DMS53 (cell line): ENCODE data around the gene PDLIM4.

Experiments used
- DNase-seq: peaks from one replicate; lab custom pipeline; 2025; lab: John Stamatoyannopoulos, UW

The PDLIM4 gene

GRCh38 chr5:132257131-132258101 lies at the start of gene PDLIM4:
Gene PDLIM4 (plus strand): TSS chr5:132257696. CDS start chr5:132257735, 39 bp downstream.
- peak; percentile 64 for DNase-seq

- DNase-seq = no peak
Observed at GRCh38 chr5:132207778-132208177, 49.7 kb upstream of the PDLIM4 start.

GRCh38 chr5:132209131-132209530 lies 48.4 kb upstream of the PDLIM4 start:
- no peak for DNase-seq

DNA sequence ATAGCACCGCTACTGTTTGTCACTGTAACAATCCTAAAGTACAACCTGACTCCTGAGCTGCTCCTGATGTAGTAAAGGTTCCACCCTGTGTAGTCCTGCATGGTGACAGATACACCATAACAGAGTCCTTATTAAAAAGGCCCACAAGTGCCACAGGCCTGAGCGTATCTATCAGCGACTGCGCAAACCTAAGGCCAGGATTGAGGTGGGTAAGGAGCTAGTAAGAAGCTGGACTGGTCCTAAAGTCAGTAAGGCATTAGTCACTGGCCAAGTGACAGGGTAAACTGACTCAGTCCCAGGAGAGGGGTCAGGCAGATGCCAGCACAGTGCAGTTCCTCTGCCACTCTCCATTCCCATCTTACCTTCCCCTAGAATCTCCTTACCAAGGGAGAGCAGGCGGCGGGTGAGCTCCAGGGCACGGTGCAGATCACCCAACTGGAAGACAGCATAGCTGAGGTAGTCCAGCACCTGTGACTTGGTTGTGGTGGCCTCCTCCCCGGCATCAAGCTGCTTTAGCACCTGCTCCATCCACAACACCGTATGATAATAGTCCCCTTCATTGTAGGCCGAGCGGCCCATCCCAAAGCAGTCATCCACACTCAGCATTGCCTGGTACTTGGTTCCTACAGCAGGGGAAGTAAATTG lies 47.5 kb upstream of the PDLIM4 start:
- DNase-seq = no peak

DNA sequence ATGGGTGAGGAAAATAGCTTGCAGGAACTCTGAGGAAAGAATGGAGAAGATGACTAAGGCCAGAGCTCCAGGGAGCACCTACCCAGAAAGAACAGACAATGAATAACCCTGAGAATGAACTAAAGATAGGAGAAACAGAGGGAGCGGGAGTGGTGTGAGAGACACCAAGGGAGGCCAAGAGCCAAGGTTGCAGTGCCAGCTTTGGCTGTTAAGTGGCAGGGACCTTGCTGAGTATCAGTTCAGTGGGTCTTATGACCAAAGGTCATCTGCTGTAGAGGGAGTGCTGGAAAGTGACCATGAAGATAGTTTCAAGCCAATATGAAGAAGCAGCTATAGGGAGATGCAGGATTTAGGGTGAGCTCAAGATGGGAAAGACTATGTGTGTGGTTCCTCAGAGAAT lies 46.6 kb upstream of the PDLIM4 start:
- no peak for DNase-seq

- no peak for DNase-seq
Observed at GRCh38 chr5:132211787-132212186, 45.7 kb upstream of the PDLIM4 start.

DNA sequence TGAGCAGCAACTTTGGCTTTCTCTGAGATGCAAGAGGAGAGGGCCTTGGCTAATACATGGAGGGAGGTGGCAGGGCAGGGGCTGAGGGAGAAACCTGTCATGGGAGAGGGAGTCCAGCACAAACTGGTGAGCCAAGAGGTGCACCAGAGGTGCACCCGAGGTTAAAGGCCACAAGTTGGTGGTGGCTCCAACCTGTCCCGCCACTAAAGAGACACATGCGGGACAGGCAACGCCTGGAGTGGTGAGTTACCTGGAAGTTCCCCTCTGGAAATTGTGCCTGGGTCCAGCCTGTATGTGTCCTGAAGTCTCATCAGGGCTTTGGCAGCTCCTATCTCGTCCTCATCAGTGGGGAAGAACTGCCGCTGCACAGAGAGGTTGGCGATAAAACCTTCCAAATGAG lies 43.8 kb upstream of the PDLIM4 start:
- DNase-seq = no peak

- no peak for DNase-seq
Observed at GRCh38 chr5:132214491-132214890, 43.0 kb upstream of the PDLIM4 start.

DNA sequence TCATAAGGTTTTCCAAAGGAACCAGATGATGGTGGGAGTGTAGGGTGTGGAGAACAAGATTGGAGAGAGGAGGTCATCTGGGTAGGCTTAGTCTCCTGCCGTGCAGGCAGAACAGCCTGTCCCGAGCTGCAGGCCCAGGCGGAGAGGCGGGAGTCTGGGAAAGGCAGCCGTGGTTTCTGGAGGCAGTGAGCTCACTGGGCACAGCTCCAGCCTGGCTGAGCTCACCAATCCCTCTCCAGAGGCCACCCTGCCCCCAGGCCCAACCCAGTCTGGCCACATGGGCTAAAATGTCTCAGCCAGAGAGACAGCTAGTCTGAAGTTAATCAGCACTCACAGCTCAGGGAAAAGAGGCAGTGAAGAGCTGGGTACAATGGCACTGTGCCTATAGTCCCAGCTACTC lies 42.2 kb upstream of the PDLIM4 start:
- peak; percentile 14 for DNase-seq

DNA sequence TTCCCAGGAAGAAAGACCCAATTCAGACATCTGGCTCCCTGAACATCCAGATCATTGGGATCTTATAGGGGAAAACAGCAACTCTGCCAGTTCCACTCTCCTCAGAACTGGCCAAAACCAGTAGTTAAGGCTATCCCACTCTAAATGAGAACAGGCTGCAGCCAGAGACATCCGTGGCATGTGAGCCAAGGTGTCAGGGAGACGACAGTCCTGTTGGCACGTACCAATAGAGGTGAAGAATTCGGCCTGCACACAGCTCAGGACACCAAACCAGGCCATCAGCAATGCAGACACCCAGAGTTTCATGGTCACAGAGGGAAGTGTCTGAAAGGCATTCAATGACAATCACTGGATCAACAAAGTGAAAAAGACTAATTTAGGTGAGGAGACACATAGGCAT lies 39.2 kb upstream of the PDLIM4 start:
- DNase-seq = no peak

DNA sequence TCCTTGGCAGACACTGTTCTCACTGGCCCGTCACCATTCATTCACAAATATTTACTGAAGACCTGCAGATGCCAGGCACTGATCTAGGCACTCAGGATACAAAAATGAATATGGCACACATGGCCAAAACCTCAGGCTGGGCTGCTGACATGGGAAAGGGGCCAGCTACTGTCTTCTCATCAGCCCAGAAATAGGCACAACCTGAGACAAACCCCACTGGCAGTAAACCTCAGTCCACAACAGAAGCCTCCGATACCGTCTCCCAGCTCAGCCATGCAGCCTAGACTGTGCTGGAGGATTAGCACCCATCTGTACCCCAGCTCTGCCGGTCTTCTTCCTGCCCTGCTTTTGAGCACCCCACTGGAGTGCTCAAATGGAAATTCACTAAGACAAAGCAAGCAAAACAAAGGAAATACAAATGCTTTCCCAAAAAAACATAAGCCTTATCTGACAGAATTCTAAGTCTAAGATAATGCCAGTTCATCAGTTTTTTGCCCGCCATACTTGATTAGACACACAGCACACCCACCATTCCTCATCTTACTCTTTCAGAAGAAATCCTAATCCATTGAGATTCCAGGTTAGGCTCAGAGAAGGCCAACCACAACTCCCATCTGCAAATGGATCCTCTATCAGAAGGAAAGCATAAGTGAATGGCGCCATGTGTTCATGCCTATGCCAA lies 38.1 kb upstream of the PDLIM4 start:
- no peak for DNase-seq

DNA sequence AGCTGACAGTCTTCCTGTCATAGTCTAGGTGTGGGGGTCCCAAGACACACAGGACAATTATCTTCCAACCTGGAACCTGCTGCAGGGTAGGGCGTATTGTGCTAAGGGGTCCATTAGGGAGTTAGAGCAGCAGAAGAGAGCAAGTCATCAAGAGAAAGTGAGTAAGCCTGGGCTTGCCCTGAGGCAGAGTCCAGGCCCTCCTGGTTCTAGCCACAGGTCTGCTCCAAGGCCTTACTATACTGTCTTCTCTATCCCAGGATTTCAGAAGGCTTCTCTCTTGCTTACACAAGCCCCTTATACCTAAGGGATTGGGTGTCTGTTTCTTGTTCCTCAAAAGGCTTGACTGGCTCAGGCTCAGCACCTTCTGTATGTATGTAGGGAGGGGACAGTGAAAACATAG lies 37.5 kb upstream of the PDLIM4 start:
- DNase-seq = no peak

- no peak for DNase-seq
Observed at GRCh38 chr5:132220491-132220890, 37.0 kb upstream of the PDLIM4 start.

- no peak for DNase-seq
Observed at GRCh38 chr5:132221781-132222648, 35.5 kb upstream of the PDLIM4 start.

DNA sequence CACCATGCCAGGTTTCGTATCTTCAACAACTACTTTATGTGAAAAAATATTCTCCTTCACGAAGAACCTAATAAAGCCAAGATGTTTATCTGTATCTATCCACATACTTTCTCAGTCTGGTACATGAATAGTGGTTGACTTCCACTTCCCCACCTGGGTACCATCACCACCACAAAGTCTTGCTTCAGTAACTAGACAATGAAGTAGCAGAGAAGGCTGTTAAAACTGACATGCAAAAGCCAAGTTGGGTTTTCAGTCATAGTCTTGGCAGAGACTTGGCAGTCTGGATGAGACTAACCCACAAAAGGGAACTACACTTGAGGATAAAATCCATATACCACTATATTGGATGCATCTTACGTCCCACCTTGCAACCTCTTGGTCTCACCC lies 34.9 kb upstream of the PDLIM4 start:
- no peak for DNase-seq

DNA sequence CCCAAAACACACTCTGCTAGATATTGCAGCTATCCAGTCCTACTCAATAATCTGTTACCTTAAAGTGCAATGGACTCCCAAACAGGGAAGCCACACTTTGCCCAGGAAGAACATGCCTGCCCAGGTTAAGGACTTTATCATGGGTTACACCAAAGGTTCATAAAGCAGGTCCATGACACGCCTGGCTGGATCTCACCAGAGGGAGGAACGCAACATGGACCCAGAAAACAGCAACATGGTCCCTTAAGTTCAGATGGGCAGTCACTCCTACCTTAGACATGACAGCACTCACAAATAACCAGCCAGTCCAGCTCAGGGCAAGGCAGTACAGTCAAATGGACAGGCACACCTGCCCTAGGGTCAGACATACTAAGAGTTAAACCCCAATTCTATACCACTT lies 33.6 kb upstream of the PDLIM4 start:
- DNase-seq = no peak

DNA sequence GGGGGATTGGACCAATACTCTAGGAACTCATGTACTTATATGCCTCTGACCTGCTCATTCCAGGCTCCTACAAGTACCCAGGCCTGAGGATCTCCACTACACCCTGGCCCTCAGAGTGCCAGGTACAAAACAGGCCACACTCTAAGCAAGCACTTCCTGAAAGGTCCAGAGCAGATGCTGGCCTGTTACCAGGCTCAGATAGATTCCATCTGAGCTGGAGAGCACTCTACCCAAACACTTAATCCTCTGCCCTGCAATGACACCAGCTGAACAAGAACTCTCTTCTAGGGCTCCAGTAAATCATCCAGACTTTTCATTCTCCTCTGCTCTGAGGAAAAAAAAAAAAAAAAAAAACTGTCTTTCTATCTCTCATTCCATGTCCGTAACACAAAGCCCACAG lies 32.8 kb upstream of the PDLIM4 start:
- peak; percentile 43 for DNase-seq

DNA sequence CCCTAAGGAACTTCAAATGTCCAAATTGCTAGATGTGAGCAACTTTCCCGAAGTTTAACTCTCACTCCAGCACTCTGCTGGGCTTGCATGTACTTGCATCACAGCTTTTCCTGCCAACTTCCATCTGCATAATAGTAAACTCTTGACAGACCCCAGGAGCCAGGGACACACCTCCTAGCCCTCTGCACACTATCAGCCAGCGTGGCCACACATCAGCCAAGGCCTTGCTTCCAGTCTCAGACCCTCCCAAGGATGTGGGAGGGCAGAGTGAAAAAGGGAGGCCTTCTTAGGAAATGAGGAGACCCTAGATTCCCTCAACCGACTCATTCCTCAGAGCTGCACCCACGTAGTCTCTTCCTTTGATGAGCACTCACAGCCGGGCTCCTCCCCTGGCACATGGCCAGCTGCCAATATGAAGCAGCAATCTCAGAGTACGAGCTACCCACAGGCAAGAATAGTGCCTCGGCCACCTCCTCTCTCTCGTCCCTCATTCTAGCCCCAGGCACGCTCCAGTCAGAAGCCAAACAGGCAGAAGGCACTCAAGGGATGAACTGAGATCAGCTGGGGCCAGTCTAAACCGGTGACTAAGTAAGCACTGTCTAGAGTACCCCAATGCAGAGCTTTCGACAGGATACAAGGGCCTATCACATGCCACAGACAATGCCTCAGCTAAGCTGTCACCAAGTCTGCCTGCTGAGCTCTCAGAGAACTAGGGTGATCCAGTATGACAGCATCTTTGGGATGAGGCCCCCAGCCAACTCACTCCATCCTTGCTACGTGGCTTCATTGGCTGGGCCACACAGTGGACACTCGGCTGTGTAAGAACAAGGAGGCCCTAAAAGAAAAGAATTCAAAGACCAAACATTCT lies 32.1 kb upstream of the PDLIM4 start:
- peak; percentile 74 for DNase-seq

DNA sequence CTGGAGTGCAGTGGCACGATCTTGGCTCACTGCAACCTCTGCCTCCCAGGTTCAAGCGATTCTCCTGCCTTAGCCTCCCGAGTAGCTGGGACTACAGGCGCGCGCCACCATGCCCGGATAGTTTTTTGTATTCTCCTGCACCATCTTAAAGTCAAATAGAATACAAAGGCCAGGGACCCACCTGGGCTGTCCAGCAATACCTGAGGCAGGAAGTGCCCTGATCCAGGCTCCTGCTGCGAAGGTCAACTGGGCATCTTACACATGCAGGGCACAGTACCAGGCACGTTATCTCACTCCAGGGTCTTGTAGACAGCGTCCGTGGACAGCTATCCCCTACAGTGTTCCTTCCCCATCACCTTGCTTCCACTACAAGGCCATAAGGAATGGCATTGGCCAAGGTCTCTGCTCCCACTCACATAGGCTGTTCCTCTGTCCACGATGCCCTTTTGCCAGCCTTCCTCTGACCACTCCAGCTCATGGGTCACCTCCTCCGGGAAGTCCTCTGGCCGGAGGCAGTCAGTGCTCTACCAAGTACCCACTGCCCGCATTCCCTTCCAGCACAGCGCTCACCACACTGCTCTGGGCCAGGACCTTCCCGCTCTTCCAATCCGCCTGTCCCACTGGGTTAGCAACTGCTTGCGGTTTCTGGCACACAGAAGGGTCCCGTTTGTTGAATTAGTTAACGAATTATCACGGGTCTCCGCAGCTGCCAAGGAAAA lies 30.8 kb upstream of the PDLIM4 start:
- peak; percentile 47 for DNase-seq

DNA sequence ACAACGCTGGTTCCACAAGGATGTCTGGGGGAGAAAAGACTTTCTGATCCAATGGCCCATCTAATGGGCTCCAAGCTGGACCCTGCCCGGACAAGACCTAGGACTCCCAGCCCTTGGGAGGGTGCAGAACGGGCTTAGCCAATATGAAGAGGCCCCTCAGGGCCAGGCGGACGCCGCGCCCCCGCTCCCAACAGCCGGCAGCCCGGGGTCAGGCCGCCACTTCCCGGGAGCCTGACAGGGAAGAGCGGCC lies 30.3 kb upstream of the PDLIM4 start:
- DNase-seq = no peak
